BE2C (cell line): ENCODE measurements around the gene PPP2R5C.
A peak's percentile ranks its signal among the peaks of the same experiment; 100 is the strongest.

Source experiments
- DNase-seq: peaks from one replicate; pipeline ENCODE4 v3.0.0-alpha.2; 2020
- H3K27me3 ChIP-seq: fragments of 250-450 bp; sonication (Bioruptor Pico); 2 replicates; pipeline ENCODE4 v1.5.1; 2020; ENCODE audit warnings: mild to moderate bottlenecking
- H3K36me3 ChIP-seq: fragments of 250-450 bp; sonication (Bioruptor Pico); 2 replicates; pipeline ENCODE4 v1.5.1; 2020; ENCODE audit warnings: mild to moderate bottlenecking
- H3K4me1 ChIP-seq: fragments of 250-450 bp; sonication (Bioruptor Pico); 2 replicates; pipeline ENCODE4 v1.5.1; 2020
- H3K4me3 ChIP-seq: 2 replicates; pipeline ENCODE4 v1.5.1; 2011; ENCODE audit warnings: low read depth, low read length
- H3K9me3 ChIP-seq: fragments of 250-450 bp; sonication (Bioruptor Pico); 2 replicates; pipeline ENCODE4 v1.5.1; 2020
- TF ChIP-seq, protein P1 (sequence below): IDR thresholded peaks from 2 replicates; pipeline ENCODE4 v1.5.1; 2012; ENCODE audit warnings: mild to moderate bottlenecking, low read depth, low read length

Gene PPP2R5C

DNA sequence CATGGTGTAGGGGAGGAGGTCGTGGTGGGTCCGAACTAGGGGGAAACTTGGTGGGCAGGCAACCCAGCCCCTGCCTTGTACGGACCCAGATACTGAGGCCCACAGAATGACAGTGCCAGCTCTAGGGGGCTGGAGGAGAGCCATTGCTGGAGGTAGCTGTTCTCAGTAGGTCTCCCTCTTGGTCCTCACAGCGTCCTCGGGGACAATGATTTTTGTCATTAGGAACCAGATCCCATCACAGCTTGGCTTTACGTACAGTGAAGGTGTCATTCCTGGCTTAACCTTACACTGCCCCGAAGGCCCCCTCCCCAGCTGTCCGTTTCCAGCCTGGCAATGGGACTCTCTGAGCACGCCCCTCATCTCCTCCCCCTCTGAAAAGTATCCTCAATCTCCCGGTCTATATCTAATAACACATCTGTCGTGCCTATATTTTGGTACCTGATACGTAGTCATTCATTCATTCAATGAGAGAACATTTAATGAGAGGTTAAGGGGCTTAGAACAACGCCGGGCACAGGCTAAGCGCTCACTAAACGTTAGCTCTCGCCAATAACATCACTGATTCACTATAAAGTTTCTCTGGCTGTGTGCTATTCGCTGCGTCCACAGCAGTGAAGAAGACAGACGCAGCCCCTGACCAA, 202.3 kb downstream of the PPP2R5C start:
- Histone ChIP-seq H3K4me3 (peak overlapping the region; percentile 53), H3K27me3 (no peaks in the 10 kb centered on the region), H3K4me1 (peaks cover 22% of the 10 kb centered on the region), H3K9me3 (no peaks in the 10 kb centered on the region), H3K36me3 (peaks cover 16% of the 10 kb centered on the region)
- DNase-seq = no peak
- TF ChIP-seq, protein P1, sequence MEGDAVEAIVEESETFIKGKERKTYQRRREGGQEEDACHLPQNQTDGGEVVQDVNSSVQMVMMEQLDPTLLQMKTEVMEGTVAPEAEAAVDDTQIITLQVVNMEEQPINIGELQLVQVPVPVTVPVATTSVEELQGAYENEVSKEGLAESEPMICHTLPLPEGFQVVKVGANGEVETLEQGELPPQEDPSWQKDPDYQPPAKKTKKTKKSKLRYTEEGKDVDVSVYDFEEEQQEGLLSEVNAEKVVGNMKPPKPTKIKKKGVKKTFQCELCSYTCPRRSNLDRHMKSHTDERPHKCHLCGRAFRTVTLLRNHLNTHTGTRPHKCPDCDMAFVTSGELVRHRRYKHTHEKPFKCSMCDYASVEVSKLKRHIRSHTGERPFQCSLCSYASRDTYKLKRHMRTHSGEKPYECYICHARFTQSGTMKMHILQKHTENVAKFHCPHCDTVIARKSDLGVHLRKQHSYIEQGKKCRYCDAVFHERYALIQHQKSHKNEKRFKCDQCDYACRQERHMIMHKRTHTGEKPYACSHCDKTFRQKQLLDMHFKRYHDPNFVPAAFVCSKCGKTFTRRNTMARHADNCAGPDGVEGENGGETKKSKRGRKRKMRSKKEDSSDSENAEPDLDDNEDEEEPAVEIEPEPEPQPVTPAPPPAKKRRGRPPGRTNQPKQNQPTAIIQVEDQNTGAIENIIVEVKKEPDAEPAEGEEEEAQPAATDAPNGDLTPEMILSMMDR = no peak

DNA sequence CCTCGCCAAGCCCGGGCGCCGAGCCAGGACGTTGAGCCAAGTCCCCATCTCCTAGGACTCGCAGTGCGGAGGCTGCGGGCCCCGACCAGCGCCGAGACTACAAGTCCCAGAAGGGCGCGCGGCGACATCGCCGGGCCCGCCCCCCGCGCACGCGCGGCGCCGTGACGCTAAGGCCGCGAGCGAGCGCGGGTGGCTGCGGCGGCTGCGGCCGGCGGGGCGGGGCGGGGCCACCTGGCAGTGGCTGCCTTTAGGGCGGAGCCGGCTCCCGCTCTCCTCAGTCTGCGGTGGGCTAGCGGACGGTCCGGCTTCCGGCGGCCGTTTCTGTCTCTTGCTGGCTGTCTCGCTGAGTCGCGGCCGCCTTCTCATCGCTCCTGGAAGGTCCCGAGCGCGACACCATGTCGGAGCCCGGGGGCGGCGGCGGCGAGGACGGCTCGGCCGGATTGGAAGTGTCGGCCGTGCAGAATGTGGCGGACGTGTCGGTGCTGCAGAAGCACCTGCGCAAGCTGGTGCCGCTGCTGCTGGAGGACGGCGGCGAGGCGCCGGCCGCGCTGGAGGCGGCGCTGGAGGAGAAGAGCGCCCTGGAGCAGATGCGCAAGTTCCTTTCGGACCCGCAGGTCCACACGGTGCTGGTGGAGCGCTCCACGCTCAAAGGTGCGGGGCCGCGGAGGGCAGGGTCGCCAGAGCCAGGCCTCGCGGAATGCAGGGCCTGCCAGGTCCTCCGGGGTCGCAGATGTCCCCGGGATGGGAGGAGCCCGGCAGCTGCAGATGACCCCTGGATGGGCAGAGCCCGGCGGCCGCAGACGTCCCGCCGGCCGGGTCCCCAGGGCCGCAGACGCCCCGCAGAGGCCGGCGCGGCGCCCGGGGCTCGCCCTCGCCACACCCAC, 203.0 kb downstream of the PPP2R5C start, which contains the start of gene DYNC1H1:
TSS of gene DYNC1H1 (plus strand) at position 277 of the 884 bp plus-strand sequence. CDS start at position 396, 119 bp downstream.
- peak; percentile 100 for DNase-seq
- TF ChIP-seq, protein P1 = no peak
- H3K9me3 ChIP-seq = no peaks in the 10 kb centered on the region
- H3K27me3 ChIP-seq = no peaks in the 10 kb centered on the region
- peaks cover 22% of the 10 kb centered on the region for H3K4me1 ChIP-seq
- H3K4me3 ChIP-seq = peak within 1 kb of the TSS; percentile 96
- peaks cover 21% of the 10 kb centered on the region for H3K36me3 ChIP-seq

DNA sequence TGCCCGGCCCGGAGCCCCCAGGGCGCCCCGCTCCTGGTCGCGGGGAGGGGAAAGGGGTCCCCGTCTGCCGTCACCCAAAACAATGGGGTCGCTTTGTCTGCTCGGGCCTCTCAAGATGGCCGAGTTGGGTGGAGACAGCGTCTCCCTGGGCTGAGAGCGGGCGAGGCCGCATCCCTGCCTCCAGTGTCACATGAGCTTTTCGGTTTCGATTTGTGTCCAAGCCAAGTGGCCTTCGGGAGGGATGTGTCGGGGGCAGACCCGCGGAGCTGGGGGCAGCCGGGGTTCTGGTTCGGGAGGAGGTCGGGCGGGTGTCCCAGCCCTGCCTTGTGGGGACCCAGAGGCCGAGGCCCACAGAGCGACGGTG, 203.7 kb downstream of the PPP2R5C start:
- peak; percentile 62 for DNase-seq
- H3K9me3 ChIP-seq = no peaks in the 10 kb centered on the region
- TF ChIP-seq, protein P1 = no peak
- peaks cover 22% of the 10 kb centered on the region for H3K4me1 ChIP-seq
- H3K36me3 ChIP-seq = peaks cover 27% of the 10 kb centered on the region
- H3K4me3 ChIP-seq = peak overlapping the region; percentile 96
- H3K27me3 ChIP-seq = no peaks in the 10 kb centered on the region

DNA sequence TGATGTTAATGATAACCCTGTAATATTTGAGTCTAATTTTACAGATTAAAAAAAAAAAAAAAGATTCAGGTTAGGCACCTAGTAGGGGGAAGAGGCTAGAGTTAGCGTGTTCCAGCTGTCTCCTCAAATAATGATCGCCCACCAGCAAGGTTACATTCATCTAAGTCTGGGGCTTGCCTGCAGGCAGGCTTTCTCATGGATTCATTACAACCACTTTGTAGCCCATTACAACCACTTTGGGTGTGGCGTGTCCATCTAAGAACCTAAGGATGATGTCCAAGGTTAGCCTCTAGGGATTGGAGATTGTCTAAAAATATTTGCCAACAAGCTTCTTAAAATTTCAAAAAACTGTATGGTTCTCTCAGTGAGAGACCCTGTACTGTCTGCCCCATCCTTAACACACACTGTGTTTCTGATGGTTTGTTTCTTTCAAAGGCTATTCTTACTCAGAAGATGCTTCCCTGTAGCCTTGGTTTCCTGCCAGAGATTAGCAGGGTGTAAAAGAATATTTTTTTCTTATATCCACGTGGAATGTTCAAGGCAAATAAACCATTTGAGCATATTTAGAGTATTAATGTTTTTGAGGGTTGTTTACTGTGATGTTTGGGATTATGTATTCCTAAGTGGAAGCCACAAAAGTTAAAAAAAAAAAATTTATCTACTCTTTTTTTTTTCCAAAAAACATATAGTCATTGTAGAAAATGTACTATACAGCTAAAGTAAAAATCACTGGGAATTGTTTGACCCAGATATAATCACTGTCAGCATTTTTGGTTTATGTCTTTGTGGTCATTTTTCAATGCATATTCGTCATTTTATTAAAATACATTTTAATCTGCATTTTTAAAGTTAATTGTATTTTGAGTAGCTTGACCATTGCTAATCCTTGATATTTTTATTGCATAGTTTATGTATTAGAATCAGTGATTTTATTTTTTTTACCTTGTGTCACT, 204.5 kb downstream of the PPP2R5C start:
- Histone ChIP-seq H3K27me3 (no peaks in the 10 kb centered on the region), H3K9me3 (no peaks in the 10 kb centered on the region), H3K36me3 (peaks cover 30% of the 10 kb centered on the region), H3K4me3 (peak overlapping the region; percentile 96), H3K4me1 (peaks cover 22% of the 10 kb centered on the region)
- no peak for DNase-seq
- TF ChIP-seq, protein P1 = no peak

DNA sequence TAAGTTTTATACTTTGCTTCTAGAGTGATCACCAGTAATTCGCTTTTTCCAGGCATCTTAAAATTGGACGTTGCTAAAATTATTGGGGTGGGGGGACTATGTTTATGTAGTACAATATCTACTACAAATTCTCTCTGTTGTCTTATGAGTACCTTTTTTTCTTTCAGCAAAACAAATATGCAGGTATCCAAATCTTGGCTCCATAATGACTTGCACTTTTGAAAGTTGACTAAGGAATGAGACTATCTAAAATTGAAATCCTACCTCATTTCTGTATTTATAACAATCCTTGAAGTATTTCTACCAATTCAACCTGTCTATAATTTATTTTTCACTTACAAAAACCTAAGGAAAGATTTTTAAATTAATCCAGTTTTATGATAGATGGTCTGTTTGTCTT, 205.2 kb downstream of the PPP2R5C start:
- Histone ChIP-seq H3K4me3 (peak overlapping the region; percentile 96), H3K9me3 (no peaks in the 10 kb centered on the region), H3K27me3 (no peaks in the 10 kb centered on the region), H3K4me1 (peaks cover 18% of the 10 kb centered on the region), H3K36me3 (peaks cover 30% of the 10 kb centered on the region)
- DNase-seq = no peak
- TF ChIP-seq, protein P1 = no peak
